GM19438 (cell line): ENCODE data around the gene HES3.

Experiments
- ATAC-seq: cut with Tn5 transposase; IDR thresholded peaks from one replicate; pipeline ENCODE4 v1.9.1; 2021; ENCODE audit warnings: low read depth; ENCODE audit not compliant: unreplicated experiment

The HES3 gene

DNA sequence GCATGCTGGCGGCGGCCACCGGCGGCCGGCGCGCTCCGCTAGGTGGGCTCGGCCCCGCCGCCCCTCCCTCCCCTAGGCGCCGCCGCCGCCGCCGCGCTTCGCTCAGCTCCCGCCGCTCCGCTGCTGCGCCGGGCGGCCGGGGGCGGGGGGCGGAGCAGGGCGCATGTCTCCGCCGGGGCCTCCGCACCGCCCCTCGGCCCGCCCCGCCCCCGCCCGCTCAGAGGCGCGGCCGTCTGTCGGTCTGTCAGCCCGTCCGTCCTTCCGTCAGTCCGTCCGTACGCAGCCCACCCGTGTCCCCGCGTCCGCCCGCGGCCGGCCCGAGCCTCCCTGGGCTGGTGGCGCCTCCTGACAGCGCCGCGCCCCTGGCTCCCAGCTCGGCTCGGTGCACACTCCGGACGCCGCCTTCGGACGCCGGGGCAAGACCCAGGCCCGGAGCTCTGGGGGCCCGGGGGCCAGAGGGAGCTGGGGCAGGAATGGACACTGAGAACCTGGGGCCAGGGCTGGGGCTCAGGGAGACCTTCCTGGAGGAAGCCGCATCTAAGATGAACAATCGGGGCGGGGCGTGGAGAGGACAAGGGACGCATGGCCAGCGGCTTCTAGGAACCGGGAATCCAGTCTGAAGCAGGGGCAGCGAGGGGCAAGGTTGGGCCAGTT, 17.1 kb downstream of the HES3 start, which contains the start of gene GPR153:
TSS of gene GPR153 (minus strand) at position 138 of the 654 bp plus-strand sequence. CDS start 6,193 bp downstream, outside the sequence.
- peak; percentile 28 for ATAC-seq

DNA sequence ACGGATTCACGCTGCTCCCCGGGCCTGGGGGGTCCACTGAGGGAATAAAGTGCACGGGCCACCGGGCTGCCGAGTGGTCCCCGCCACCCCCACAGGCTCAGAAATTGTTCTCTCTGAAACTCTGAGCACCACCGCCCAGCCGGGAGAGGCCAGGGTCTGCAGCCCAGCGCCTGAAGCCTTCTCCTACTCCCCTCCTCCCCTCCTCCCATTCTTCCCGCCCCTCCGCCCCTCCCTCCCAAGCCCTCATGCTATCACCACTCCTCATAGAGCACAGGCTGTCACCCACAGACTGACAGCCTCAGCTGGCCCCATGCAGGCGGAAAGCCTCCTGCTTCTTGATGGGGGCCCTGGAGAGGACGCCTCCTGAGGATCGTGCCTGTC, 17.6 kb downstream of the HES3 start:
- no peak for ATAC-seq

DNA sequence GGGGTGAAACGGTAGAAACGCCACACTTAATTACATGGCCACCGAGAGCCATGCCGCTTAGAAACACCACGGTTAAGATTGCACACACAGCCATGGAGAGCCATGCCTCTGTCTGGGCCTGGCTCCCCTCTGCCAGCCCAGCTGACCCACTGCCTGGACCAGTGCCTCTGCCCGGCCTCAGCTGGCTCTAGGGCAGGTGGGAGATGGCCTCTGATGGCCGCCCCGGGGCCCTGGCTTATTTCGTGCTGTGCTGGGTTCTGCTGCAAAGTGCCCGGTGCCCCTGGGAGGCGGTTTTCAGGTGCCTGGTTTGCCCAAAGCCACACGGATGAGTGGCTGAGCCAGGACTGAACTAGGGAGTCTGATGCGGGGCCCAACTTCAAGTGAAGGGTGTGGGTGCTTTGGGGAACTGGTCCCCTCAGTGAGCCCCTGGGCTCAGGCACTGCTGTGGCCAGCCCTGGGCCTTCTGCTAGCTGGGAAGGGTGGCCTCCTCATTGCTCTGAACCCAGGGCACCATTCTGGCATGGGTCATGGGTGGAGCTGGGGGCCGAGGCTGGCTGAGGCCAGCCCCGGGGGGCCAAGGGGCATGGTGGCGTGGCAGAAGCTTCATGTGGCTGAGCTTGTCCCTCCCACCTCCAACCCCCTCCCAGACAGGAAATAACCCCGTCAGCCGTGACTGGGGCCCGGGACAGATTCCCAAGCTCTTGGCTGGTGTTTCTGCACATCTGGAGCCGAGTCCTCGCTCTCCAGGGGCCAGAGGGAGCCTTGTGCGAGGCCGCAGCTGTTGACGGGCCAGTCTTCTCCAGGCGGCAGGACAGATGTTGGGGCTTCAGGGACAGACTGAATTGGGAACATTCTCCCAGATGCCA, 18.8 kb downstream of the HES3 start:
- ATAC-seq = no peak

DNA sequence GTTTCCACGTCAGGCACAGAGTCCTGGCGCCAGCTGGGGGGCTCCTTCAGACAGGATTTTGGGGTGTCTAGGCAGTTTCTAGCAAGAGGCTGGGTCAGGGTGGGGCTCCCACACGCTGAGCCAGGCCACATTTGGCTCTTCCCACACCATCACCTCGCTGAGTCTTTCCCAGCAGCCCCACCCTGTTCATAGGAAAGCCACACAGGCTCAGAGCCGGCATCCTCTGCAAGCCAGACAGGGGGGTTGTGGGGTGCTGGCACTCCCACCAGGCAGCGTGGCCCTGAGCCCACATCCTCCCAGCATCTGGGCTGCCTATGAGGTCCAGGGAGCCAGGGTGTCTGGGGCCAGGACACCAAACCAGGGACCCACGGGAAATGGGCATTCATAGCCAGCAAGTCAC, 19.7 kb downstream of the HES3 start:
- ATAC-seq = no peak

DNA sequence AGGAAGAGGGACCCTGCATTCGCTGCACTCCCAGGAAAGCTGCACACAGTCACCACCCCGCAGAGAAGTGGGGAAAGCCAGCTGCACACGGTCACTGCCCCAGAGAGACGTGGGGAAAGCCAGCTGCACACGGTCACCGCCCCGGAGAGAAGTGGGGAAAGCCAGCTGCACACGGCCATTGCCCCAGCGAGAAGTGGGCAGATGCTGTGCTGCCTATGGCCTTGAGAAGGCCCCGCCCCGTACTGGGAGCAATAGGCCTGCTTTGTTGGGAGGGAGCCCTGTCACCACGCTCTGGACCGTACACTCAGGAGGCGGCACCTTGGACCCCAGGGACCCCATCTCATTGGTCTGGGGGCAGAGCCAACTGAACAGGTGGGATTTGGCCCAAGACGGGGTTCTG, 21.2 kb downstream of the HES3 start:
- ATAC-seq = no peak

DNA sequence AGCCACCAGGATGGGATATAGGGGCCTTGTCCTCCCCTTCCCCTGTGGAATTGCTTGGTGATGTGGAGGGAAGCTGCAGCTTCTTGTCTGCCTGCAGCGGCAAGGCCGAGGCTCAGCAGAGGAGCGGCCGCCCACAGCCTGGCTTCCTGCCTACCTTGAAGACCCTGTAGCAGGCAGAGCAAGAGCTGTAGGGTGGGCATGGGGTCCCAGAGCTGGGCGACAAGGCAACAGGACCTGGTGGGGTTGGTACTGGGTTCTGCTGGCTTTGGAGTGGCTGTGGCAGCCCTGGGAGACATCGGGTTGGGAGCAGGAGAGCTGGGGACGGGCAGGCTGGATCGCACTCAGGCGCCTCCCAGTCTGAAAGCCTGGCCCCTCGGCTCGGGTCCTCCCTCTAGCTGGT, 22.7 kb downstream of the HES3 start:
- ATAC-seq = no peak

DNA sequence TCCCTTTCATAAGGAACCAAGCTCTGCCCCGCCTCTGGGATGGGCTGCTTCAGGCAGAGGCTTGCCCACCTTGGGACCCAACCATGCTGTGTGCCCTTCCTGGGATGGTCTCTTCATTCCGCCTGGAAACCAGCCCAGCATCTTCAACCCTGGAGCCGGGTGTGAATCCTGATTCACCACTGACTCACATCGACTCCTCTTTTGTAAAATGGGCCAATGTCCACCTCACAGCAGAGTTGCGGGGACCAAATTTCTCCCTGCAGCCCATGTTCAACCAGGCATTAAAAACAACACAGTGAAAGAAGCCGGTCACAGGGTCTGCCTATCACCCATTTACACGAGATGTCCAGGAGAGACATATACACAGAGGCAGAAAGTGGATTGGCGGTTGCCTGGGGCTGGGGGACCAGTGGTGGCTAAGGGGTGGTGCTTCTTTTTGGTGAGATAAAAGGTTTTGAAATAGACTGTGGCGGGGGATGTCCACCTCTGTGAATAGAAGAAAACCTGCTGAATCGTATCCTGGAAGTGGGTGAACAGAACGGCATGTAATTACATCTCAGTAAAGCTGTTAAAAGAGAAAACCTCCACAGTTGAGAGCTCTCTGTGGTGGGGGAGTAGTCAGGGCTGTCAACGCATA, 23.8 kb downstream of the HES3 start:
- ATAC-seq = no peak

DNA sequence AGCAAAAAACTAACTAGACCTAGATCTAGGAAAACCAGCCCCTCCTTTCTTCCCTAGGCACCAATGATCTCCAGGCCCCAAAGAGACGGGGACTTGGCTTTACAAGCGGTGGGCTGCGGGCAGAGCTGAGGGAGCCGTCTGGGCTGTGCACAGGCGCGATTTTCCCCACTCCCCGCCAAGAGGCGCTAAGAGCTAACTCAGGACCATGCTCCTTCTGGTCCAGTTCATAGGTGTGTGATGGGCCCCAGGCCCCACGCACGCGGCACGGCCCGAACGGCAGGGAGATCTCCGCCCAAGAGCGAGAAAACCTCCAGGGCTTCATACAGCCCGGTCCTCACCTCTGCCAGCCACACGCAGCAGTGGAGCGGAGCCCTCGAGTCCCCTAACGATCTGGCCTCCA, 24.4 kb downstream of the HES3 start:
- no peak for ATAC-seq

DNA sequence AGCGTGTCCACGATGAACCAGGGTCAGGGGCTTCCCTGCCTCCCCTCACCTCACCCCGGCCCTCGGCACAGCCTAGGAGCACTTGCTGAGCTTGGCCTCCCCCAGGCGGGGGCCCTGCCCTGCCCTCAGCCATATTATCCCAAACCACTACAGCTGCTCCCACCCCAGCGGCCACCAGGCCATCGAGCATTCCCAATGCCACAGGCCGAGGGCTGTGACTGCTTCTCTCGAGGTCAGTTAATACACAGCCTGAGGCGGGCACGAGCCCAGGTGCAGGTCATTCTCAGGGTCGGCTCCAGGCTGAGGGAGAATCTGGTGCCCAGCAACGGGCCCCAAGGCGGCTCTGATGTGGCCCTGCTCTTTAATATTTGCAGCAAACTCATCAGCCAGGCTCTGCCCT, 25.3 kb downstream of the HES3 start:
- ATAC-seq = no peak

DNA sequence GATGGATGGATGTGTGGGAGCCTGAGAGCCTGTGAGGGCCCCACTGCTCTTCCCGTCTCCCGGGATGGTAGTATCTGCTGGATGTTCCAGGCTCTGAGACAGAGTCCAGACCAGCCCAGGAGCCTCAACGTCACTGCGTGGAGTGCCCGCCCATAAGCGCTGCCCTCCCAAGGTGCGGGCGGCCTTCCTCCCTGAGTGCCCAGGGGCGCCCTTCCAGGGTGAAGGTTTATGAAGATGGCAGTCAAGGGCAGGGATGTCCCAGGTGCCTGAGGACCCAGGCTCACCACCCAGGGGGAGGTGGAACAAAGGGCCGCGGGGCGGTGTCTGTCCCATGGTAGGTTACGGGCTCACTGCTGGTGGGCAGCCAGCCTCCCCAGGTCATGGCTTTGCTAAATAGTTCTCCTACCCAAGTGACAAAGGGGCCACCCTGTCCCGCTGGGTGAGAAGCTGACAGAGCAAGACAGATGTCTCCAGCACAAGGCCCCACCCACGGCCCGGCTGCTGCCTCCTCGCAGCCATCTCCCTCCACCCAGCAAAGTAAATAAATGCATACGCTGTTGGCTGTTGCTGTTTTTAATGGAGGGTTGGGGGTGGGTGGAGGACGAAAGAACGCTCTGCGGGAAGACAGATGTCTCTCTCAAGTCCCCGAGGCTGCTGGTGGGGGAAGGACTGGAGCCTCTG, 25.9 kb downstream of the HES3 start:
- no peak for ATAC-seq

DNA sequence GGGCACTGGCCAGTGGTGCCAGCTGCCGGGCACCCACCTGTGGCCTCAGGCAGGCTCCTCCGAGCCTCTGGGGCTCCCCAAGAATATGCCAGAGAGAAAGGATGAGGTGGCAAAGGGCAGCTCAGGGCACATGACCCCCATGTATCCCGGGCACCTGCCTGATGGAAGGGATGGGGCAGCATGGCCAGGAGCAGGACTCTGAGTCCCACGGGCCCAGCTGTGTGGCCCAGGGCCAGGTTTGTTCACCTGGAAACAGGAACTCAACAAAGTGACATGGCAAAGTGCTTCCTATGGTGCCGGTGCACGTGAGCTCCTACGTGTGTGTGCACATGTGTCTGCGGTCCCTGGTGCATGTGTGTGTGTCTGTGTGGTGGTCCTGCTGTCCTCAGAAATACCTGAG, 26.4 kb downstream of the HES3 start:
- no peak for ATAC-seq

DNA sequence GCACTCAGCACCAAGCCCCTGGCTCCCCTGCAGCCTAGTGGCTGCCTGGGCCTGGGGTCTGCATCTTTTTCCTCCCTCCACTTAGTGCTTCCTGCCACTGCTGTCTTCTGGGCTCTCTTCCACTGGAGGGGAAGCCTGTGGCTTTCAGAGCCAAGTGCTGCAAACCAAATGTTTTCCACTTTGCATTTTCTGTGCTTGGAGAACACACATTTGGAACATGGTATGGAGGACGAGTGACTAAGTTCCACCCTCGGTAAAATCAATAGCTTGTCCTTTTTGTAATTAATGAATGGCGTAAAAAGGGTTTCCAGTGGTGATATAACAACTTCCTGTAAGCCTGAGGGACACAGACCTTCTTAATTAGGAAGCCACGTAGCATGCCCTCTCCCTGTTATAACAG, 27.0 kb downstream of the HES3 start:
- ATAC-seq = no peak

DNA sequence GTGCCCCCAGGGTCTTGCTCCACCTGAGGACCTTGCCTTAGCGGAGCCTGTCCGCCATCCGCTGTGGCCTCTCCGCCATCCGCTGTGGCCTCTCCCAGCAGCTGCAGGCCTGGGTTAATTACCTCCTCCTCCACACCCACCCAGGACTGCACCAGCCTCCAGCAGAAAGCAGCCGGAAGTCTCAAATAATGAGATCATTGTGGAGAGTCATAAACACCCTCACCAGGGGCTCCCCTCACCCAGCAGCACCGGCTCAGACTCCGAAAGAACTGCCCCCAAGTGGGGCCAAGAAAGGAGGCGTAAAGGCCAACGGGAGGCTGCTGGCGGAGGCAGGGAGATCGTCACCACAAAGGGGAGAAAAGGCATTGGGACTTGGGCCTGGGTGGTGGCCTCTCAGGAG, 27.6 kb downstream of the HES3 start:
- no peak for ATAC-seq

DNA sequence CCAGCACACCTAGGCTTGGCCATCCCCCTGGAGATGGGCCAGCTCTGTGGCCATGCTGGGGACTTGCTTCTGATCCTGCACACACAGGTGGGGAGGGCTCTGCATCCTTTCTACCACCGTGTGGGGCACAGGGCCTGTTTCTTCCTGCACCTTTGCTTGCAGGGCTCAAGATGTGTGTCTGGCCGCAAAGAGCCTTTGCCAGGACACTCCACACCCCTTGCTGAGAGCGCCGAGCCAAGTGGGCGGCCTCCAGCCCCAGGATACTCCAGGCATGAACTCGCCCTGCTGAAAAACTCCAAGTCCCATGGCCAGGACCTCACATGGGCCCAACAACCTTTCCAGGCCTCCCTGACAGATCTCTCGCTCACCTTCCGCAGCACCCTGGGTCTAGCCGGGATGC, 28.5 kb downstream of the HES3 start:
- ATAC-seq = no peak

DNA sequence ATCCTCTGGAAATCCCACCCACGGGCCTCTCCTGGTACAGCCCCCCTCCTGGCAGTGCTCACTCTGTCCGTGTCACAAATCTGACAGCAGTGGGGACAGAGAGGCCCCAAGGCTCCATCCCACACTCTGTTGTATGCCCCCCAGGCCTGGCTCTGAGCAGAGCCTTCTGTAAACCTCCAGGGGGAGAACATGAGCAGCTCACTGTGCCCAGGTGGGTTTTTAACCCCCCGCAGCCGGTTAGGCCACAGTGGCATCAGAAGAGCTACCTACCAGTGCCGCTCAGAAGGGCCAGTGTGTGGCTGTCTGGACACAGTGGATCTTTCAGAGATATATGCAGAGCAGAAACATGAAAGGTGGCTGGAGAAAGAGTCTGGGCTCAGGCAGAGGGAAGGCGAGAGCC, 28.9 kb downstream of the HES3 start:
- no peak for ATAC-seq

DNA sequence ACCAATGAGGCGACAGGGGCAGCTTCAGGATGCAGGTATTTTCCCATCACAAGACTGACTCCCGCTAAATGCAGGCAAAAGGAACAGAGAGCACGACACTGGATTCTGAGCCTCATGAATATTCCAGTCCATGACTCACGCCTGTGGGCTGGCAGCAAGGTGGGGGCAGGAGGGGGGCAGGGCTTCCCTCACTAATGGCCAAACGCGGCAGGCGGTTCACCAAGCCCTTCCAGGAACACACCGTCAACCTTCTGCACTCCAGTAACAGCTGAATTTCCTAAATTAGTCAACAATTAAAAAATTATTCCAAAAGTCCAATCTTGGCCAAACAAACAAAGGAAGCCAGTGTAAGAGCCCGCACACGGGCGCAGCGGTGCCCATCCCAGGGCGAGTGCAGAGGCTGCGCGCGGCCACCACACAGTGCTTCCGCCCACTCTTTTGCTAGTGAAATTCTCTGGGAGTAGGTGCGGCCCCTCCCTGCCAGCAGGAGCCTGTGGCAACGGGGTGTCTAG, 29.5 kb downstream of the HES3 start:
- ATAC-seq = no peak

DNA sequence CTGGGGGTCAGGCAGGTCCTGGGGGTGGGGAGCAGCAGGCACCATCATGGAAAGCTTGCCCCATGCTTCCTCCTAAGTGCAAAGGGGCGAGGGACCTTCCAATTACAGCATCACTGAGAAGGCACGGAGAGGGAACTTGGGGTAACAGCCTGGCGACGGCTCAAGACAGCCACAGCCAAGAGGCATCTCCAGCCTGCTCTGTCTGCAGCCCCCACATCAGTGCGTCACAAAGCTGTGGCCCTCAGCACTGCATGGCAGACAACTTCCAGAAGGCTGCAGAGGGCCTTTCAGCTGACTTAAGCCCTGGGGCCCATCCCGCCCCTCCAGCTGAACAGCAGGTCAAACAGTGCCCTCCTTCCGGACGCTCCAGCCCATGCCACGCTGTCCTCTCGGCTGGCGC, 30.1 kb downstream of the HES3 start:
- no peak for ATAC-seq

DNA sequence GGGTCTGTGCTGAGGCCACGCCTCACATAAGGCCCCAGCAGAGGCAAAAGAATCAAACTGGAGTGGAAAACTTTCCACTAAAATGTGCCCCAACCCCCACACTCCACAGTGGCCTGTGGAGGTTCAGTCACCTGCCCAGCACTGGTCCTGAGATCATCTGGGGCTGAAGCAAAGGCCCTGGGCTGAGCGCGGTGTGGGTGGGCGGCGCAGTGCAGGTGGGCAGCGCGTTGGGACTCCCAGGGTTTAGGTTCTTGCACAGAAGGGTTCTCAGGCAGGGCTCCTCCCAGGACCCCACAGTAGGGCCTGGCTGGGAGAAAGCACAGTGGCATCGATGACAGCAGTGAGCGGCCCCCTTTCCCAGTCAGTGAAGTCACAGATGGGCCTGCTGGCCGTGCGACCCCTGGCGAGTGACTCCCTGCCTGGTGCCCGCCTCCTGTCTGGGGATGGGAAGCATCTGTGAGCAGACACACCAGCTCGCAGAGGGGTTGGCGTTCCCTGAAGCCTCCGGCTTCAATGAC, 30.7 kb downstream of the HES3 start:
- no peak for ATAC-seq

DNA sequence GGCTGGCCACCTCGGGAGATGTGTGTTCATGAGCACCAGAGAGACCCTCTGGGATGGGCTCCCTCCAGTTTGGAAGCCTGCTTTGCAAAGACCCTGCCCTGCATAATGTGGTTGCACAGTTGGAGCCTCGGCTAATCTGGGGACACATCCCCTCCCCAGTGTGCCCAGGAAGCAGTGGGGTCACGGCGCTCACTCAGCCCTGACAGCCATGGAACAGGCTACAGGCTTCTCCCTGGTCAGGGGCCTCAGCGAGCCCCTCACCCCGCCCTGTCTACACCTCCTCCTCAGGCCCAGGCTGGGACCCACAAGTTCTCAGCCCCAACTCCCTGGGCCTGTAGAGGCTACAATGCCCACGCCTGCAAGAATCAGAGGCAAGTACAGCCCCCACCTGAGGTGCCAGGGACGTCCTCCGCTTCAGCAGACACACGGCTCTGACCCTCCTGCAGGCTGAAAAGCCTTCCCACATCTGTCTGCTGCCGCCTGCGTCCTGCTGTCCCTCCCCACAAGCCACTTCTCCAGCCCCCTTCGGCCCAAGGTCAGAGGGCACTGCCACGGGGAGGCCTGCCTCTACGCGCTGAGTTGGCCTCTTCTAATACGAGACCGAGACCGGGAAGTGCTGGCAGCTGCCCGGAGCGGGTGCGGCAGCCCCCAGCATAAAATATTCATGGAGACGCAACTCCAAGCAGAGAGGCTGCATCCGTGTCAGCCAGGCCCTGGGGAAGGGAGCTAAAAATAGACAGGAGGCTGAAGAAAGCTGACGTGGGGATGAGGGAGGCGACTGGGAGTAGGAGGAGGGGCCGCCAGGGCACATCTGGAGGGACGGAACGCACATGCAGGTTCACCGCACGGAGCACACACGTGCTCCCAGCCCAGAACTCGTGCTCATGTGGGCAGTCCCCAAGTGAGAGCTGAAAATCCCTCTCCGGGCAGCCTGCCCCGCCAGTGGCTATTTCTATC, 32.1 kb downstream of the HES3 start:
- ATAC-seq = no peak
